GM11168 (cell line): ENCODE data around the gene UGT1A6.
"Not testable (repeated sequence)": the region's sequence is repeated elsewhere in the genome, so short reads cannot be mapped to it uniquely, and the experiment has no call there.

Source experiments
- in situ Hi-C: fragments of 300-500 bp; cut with MboI; formaldehyde crosslinking; loops from one replicate; pipeline ENCODE4 v1.12.0; 2022; ENCODE audit warnings: low sequenced_read_pairs; ENCODE audit not compliant: unreplicated experiment

The UGT1A6 gene

DNA sequence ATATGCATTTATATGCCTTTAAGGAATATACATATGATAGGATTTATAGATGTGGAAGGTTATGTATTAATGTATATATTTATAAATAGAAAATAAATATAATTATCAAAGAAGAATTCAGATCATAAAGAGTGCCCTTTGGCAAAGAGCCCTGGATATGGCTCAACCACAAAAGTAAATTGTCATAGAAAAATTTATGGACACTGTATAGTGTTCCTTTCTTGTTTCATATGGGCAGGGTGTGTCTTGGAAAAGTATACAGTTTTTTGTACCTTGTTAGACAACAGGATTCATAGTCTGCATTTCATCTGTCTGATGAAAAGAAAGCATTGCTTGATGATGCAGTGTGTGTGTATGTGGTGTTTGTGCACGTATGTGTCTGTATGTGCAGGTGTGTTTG lies 8.1 kb upstream of the UGT1A6 start:
- in situ Hi-C loops = no loop called here

DNA sequence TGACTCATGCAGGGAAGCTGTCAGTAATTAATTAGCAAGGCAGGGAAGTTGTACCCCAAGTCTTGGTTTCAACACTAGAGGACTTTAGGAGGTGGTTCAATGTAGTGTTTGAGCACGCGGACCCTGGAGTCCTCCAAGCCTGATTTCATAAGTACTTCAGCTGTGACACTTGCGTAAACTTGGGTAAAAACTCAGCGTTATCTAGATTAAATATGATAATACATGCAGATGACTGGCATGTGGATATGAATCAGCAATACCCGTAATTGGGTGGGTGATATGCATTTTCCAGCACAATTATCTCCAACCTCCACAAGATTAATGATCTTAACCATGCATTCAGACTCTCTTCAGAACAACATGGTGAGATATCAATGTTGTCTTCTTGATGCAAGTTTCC lies 5.8 kb upstream of the UGT1A6 start:
- in situ Hi-C loops = no loop called here

DNA sequence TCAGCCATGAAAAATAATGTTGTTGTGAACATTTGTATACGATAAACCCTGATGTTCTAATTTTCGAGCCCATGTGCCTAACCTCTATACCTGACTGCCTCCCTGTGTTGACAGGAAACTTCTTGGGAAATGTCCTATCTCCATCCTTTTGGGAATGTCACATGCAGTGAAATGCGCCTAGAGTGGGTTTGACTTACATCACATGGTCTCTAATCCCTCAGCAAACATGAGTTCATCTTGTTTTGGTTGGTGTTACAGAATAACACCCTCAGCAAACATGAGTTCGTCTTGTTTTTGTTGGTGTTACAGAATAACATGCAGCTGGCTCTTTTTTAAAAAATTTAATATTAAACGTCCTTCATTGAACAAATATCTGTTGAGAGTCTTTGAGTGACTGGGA lies 4.3 kb upstream of the UGT1A6 start:
- in situ Hi-C loops = no loop called here

DNA sequence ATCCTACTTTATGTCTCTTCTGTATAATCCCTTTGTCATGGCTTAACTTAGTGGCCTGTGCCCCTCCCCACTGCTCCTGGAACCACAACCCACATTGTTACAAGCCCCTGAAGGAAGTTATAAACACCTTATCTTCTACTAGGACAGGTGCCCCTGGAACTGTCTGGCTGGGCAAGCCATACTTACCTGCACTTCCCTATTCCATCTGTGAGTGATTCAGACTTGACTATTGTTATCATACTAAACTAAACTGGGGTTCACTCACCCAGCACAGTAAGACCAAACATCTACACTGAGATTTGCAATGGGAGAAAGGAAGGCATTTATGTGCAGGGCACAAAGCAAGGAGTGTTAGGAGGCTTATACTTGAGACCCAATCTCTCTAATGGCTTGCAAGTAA lies 3.7 kb upstream of the UGT1A6 start:
- in situ Hi-C loops = no loop called here

GRCh38 chr2:233689501-233689900 lies 3.2 kb upstream of the UGT1A6 start:
- in situ Hi-C loops = no loop called here

GRCh38 chr2:233690444-233690843 lies 2.2 kb upstream of the UGT1A6 start:
- in situ Hi-C loops = no loop called here

DNA sequence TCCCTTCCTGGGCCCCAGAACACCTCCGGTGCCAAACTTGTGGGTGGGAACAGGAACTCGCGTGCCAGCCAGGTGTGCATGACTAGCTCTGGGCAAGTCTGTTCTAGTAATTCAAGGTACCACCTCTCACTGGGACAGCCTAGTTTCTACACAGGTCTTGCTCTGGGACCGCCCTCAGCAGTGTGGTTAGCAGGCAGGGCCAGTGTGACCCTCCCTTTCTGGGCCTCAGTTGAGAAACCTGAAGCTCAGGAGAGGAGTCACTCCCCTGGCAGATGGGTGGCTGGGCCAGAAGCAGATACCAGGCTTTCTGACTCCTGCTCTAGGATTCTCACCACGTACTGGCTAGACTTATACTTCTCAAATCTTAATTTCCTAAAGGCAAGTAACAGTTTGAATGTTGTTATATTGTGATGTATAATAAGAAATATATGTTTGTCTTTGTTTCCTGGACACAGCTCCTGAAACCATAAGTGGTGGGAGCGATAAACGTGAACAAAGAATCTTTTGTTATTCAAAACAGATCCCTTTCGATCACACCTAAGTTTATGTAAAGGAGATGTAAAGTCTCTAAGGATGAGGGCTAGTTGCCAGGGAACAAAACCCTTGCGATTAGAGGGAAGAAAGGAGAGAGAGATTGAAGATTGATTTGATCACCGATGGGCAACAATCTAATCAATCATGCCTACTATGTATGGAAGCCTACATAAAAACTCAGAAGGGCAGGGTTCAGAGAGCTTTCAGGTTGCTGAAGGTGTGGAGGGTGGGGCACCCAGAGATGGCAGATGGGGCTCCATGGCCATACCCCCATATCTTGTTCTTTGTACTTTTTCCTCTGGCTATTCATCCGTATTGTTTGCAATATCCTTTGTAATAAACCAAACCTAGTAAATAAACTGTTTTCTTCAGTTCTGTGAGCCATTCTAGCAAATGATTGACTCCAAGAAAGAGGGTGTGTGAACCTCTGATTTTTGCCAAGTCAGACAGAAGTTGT lies 952 bp upstream of the UGT1A6 start:
- in situ Hi-C loops = no loop called here

- in situ Hi-C loops = no loop called here
Observed at GRCh38 chr2:233693963-233694362, 1.3 kb downstream of the UGT1A6 start.

- in situ Hi-C loops = no loop called here
Observed at GRCh38 chr2:233698740-233699139, 6.0 kb downstream of the UGT1A6 start.

- in situ Hi-C loops = no loop called here
Observed at GRCh38 chr2:233699424-233700027, 6.8 kb downstream of the UGT1A6 start.

GRCh38 chr2:233700028-233700635 lies 7.4 kb downstream of the UGT1A6 start:
- in situ Hi-C loops = no loop called here

DNA sequence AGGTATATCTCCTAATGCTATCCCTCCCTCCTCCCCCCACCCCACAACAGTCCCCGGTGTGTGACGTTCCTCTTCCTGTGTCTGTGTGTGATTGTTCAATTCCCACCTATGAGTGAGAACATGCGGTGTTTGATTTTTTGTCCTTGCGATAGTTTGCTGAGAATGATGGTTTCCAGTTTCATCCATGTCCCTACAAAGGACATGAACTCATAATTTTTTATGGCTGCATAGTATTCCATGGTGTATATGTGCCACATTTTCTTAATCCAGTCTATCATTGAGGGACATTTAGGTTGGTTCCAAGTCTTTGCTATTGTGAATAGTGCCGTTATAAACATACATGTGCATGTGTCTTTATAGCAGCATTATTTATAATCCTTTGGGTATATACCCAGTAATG lies 8.2 kb downstream of the UGT1A6 start:
- in situ Hi-C loops = not testable (repeated sequence)

GRCh38 chr2:233702238-233702637 lies 9.5 kb downstream of the UGT1A6 start:
- in situ Hi-C loops = no loop called here

DNA sequence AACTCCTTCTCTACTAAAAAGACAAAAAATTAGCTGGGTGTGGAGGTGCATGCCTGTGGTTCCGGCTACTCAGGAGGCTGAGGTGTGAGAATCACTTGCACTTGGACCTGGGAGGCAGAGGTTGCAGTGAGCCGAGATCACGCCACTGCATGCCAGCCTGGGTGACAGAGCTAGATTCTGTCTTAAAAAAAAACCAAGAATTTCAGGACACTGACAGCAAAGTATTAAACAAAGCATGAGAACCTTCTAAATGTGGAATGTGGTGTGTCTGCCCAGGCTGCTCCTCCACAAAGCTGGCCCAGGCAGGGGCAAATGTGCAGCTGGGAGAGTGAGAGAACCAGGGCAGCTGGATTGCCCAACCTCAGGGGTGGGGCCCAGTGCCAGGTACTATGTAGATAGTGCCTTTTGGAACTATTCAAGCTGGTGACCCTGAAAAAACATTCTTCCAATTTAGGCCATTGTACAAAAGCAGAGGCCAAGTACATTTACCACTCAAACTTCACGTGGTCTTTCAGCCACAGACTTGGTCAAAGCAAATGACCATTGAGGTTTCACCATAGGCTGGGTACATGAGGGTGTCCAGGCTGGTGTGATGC lies 13.3 kb downstream of the UGT1A6 start:
- in situ Hi-C loops = no loop called here

GRCh38 chr2:233706720-233707119 lies 14.0 kb downstream of the UGT1A6 start:
- in situ Hi-C loops = no loop called here

GRCh38 chr2:233707940-233708644 lies 15.4 kb downstream of the UGT1A6 start:
- in situ Hi-C loops = no loop called here

DNA sequence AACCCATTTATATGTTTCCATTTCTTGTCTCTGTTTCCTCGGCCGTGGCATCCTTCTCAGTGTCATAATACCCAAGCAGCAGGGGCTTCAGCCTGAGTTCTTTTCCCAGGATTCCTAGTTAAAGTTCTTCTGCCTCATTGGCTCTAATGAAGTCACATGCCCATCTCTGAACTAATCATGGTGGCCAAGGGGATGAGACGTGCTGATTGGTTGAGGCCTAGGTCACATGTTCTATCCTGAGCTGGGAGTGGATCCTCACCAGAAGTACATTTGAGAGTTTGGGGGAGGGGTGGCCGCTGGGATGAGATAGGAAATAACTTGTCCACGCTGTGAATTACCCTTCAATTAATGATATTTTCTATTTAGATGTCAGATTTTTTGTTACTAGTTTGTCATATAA lies 16.3 kb downstream of the UGT1A6 start:
- in situ Hi-C loops = no loop called here

DNA sequence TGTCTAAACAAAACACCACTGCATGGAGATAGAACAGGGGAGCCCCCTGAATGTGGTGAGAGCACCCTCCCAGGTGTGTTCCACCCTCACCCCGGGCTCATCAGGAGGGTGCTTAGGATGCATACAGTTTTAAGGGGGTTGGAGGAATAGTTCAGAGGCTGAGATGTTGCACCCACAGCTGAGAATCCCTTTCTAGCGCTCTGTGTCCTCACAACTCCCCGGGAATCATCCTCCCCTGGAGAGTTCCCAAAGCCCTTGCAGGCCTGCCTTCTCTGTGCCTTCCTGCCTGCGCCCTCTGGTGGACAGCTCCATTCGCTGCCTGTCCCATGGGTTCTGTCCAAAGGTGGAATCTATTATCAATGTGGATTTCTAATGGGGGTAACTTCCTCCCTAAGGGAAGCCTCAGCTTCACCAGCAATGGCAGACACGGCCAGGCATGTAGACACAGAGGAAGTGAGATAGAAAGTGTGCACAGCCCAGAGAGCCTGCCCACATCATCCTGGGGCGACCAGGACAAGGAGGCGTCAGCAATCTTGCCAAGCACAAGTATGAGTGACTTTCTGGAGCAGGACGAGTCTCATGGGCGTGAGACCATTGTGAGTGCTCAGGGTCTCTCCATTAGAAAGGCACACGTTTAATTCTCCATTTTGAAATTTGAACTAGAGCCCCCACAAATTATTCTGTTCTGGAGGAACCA lies 18.8 kb downstream of the UGT1A6 start:
- in situ Hi-C loops = loop anchor here (10.0 kb wide), 1 partner anchor 227 kb away; no protein-coding TSS in a partner anchor

DNA sequence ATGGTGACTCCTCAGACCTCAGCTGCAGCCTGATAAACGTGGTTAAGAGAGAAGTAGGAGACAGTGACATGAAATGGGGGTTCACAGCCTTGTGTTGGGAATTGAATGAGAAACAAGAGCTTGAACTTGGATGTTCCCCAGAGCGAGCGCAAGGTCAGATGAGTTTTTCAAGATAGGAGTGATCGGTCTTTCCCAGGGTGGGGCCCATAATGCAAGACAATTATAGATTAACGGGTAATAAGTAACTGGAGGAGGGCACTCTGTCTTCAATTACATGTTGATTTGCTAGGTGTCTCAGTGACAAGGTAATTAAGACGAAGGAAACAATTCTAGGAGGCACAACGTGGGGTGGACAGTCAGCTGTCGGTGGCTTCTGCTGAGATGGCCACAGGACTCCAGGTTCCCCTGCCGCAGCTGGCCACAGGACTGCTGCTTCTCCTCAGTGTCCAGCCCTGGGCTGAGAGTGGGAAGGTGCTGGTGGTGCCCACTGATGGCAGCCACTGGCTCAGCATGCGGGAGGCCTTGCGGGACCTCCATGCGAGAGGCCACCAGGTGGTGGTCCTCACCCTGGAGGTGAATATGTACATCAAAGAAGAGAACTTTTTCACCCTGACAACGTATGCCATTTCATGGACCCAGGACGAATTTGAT lies 20.0 kb downstream of the UGT1A6 start, which contains the start of gene UGT1A5:
UGT1A5 (plus strand) TSS at position 297 of the 651 bp plus-strand sequence; CDS start at position 382, 85 bp downstream.
- in situ Hi-C loops = loop anchor here (10.0 kb wide), 1 partner anchor 228 kb away; no protein-coding TSS in a partner anchor
